HepG2 (cell line): Measurements from ENCODE around the gene ZNF865. TPM values are rescaled to one million over a fixed set of nuclear protein-coding genes. Genes with fewer than 3 reads are reported as not detected.

Experiments
- ATAC-seq: fragments of 200-7000 bp; cut with Tn5 transposase; 3 replicates; pipeline ENCODE4 v1.9.1; 2020; ENCODE audit warnings: mild to moderate bottlenecking, moderate library complexity
- BruUV-seq: library from RNA; stranded (reverse); fragments of 400-500 nt; replicated peaks from 2 replicates; lab custom pipeline; 2021; lab: Mats Ljungman, UMichigan
- CTCF ChIA-PET: fragments of 300-600 bp; formaldehyde crosslinking; extraction: SDS; loops from one replicate; lab custom pipeline; 2021; ENCODE audit warnings: low total read pairs, inconsistent platforms, low intra/inter-chr PET ratio; lab: Yijun Ruan, JAX
- POLR2A ChIA-PET: fragments of 350-600 bp; sonication (Branson Sonifier 250); formaldehyde crosslinking; loops from one replicate; lab custom pipeline; 2020; ENCODE audit warnings: antibody characterized with exemption, inconsistent platforms; lab: Yijun Ruan, JAX
- DNase-seq: peaks from one replicate; pipeline ENCODE4 v3.0.0-alpha.2; 2015; ENCODE audit warnings: low spot score
- FAIRE-seq: peaks from 3 replicates; lab custom pipeline; 2011; peaks lifted over from hg19 to GRCh38; lab: Jason Lieb, UNC
- H2AFZ ChIP-seq: one replicate; pipeline ENCODE4 v1.6.1; 2011; ENCODE audit warnings: low read length, inconsistent platforms
- H3K27ac ChIP-seq: fragments of 300-600 bp; 3 replicates; pipeline ENCODE4 v1.8.0; 2011; ENCODE audit warnings: mixed run types, mild to moderate bottlenecking, mixed read lengths, low read length, inconsistent platforms; ENCODE audit not compliant: insufficient read depth; ENCODE audit errors: extremely low read length
- H3K27me3 ChIP-seq, 2 experiments: fragments of 200-600 bp in 1 of 2; 2 replicates in 1 of 2; 3 replicates in 1 of 2; pipeline versions ENCODE4 v1.6.0 to v1.8.0; 2011; ENCODE audit warnings: low read length in 2 of 2, mild to moderate bottlenecking in 2 of 2, moderate library complexity in 2 of 2, inconsistent platforms in 1 of 2; ENCODE audit not compliant: insufficient read depth in 2 of 2, control insufficient read depth in 1 of 2
- H3K36me3 ChIP-seq, 2 experiments: fragments of 200-600 bp in 1 of 2; replicated peaks in 1 of 2; 2 replicates in 1 of 2; 3 replicates in 1 of 2; pipeline versions ENCODE4 v1.5.1 to v1.8.0; 2011; ENCODE audit warnings: low read length in 2 of 2, inconsistent platforms in 1 of 2; ENCODE audit not compliant: insufficient read depth in 2 of 2, control insufficient read depth in 1 of 2
- H3K4me1 ChIP-seq: 2 replicates; pipeline ENCODE4 v1.5.1; 2012; ENCODE audit warnings: low read length, inconsistent platforms; ENCODE audit not compliant: insufficient read depth
- H3K4me2 ChIP-seq: 2 replicates; pipeline ENCODE4 v1.6.0; 2011; ENCODE audit warnings: low read depth, low read length, inconsistent platforms
- H3K4me3 ChIP-seq, 3 experiments: fragments of 200-600 bp in 1 of 3; sonication (generic), shearing (Covaris generic) in 1 of 3; replicated peaks in 1 of 3; 2 replicates each; pipeline ENCODE4 v1.5.1; 2011 to 2016; ENCODE audit warnings: low read length in 3 of 3, inconsistent platforms in 2 of 3, low read depth in 2 of 3, mild to moderate bottlenecking in 2 of 3, control low read depth in 1 of 3, mixed read lengths in 1 of 3; ENCODE audit not compliant: insufficient read depth in 1 of 3
- H3K79me2 ChIP-seq: one replicate; pipeline ENCODE4 v1.6.1; 2011; ENCODE audit warnings: low read length, inconsistent platforms; ENCODE audit not compliant: insufficient read depth
- H3K9ac ChIP-seq: 2 replicates; pipeline ENCODE4 v1.6.0; 2011; ENCODE audit warnings: mild to moderate bottlenecking, low read depth, low read length, inconsistent platforms; ENCODE audit not compliant: insufficient read depth
- H3K9me3 ChIP-seq: 2 replicates; pipeline ENCODE4 v1.5.1; 2012; ENCODE audit warnings: mild to moderate bottlenecking, low read length
- H4K20me1 ChIP-seq: 2 replicates; pipeline ENCODE4 v1.6.0; 2011; ENCODE audit warnings: inconsistent platforms, mild to moderate bottlenecking, low read length, moderate library complexity; ENCODE audit not compliant: insufficient read depth
- AGO1 ChIP-seq: fragments of 200-400 bp; formaldehyde crosslinking; IDR thresholded peaks from 2 replicates; pipeline ENCODE4 v1.6.1; 2017; ENCODE audit warnings: mild to moderate bottlenecking, low read depth, low read length, moderate library complexity; ENCODE audit not compliant: poor library complexity, severe bottlenecking
- DNMT3B ChIP-seq: conservative IDR thresholded peaks from 2 replicates; pipeline ENCODE4 v1.6.1; 2016; ENCODE audit warnings: missing biosample characterization, control low read depth
- HOXD1 ChIP-seq: sonication (generic); formaldehyde crosslinking; IDR thresholded peaks from 2 replicates; pipeline ENCODE4 v1.5.0; 2020; ENCODE audit warnings: missing genetic modification reagents
- IRF9 ChIP-seq: sonication (generic); formaldehyde crosslinking; IDR thresholded peaks from 2 replicates; pipeline ENCODE4 v1.8.0; 2022; ENCODE audit warnings: missing genetic modification reagents, mild to moderate bottlenecking, borderline replicate concordance
- KDM5B ChIP-seq: sonication (generic); formaldehyde crosslinking; IDR thresholded peaks from 2 replicates; pipeline ENCODE4 v1.4.0; 2020; ENCODE audit warnings: missing genetic modification reagents, mild to moderate bottlenecking, borderline replicate concordance
- MAZ ChIP-seq, 2 experiments: sonication (generic) in 1 of 2; formaldehyde crosslinking in 1 of 2; IDR thresholded peaks; 2 replicates each; pipeline versions ENCODE4 v1.5.0 to v1.6.1; 2012 to 2020; ENCODE audit warnings: low read depth in 2 of 2, mild to moderate bottlenecking in 2 of 2, borderline replicate concordance in 1 of 2, improper control_type of control experiment in 1 of 2, low read length in 1 of 2, missing genetic modification reagents in 1 of 2, moderate library complexity in 1 of 2
- MTF1 ChIP-seq: sonication (generic); formaldehyde crosslinking; IDR thresholded peaks from 2 replicates; pipeline ENCODE4 v1.5.0; 2020; ENCODE audit warnings: missing genetic modification reagents
- MYPOP ChIP-seq: sonication (generic); formaldehyde crosslinking; IDR thresholded peaks from 2 replicates; pipeline ENCODE4 v1.8.1; 2023; ENCODE audit warnings: mild to moderate bottlenecking, moderate library complexity, missing genetic modification reagents
- POLR2AphosphoS2 ChIP-seq: IDR thresholded peaks from 2 replicates; pipeline ENCODE4 v1.6.1; 2011; ENCODE audit warnings: low read depth, low read length, improper control_type of control experiment
- SALL2 ChIP-seq: sonication (generic); formaldehyde crosslinking; IDR thresholded peaks from 2 replicates; pipeline ENCODE4 v1.8.1; 2023; ENCODE audit warnings: mild to moderate bottlenecking, missing genetic modification reagents, inconsistent platforms
- TEAD3 ChIP-seq: optimal IDR thresholded peaks from 2 replicates; pipeline ENCODE3; 2016; ENCODE audit warnings: borderline replicate concordance
- TOE1 ChIP-seq: sonication (generic); formaldehyde crosslinking; IDR thresholded peaks from 2 replicates; pipeline ENCODE4 v1.4.0; 2020; ENCODE audit warnings: mild to moderate bottlenecking, missing genetic modification reagents
- ZBTB25 ChIP-seq: IDR thresholded peaks from 2 replicates; pipeline ENCODE4 v1.6.1; 2018; ENCODE audit warnings: missing genetic modification reagents
- ZHX1 ChIP-seq: sonication (generic); formaldehyde crosslinking; IDR thresholded peaks from 2 replicates; pipeline ENCODE4 v1.8.1; 2022; ENCODE audit warnings: low read depth, mild to moderate bottlenecking, missing genetic modification reagents
- ZMAT3 ChIP-seq: sonication (generic); formaldehyde crosslinking; conservative IDR thresholded peaks from 2 replicates; pipeline ENCODE4 v1.7.0; 2021; ENCODE audit warnings: missing genetic modification reagents
- ZNF235 ChIP-seq: sonication (generic); formaldehyde crosslinking; IDR thresholded peaks from 2 replicates; pipeline ENCODE4 v1.8.1; 2023; ENCODE audit warnings: mild to moderate bottlenecking, missing genetic modification reagents, borderline replicate concordance
- ZNF263 ChIP-seq: sonication (generic); formaldehyde crosslinking; IDR thresholded peaks from 2 replicates; pipeline ENCODE4 v1.4.0; 2020; ENCODE audit warnings: missing genetic modification reagents
- ZNF350 ChIP-seq: sonication (generic); formaldehyde crosslinking; IDR thresholded peaks from 2 replicates; pipeline ENCODE4 v1.4.0; 2020; ENCODE audit warnings: mild to moderate bottlenecking, low read depth, missing genetic modification reagents, borderline replicate concordance
- ZNF777 ChIP-seq: sonication (generic); formaldehyde crosslinking; IDR thresholded peaks from 2 replicates; pipeline ENCODE4 v1.4.0; 2020; ENCODE audit warnings: missing genetic modification reagents
- WGBS: methylation state at CpG from one replicate; pipeline ENCODE4 v1.1.6; 2017; ENCODE audit warnings: low lambda C conversion rate; 5-methylcytosine and 5-hydroxymethylcytosine counted together
- in situ Hi-C: cut with HindIII; loops from 2 replicates; pipeline ENCODE4 v1.10.0; 2017; ENCODE audit warnings: low pct_unique_long_range_greater_than_20kb; ENCODE audit not compliant: extremely low pct_ligation_motif_present
- intact Hi-C: fragments of 100-400 bp; cut with micrococcal nuclease; formaldehyde crosslinking; loops from one replicate; pipeline ENCODE4 v1.10.0; 2022; ENCODE audit not compliant: unreplicated experiment
- polyA plus RNA-seq, 8 experiments: library from polyadenylated mRNA; depleted of rRNA in 3 of 8; stranded (reverse) in 7 of 8; unstranded in 1 of 8; fragments of >200 nt; fragmentation: Illumina TruSeq in 4 of 8; extraction: Trizol in 4 of 8; gene quantifications; 2 replicates each; pipeline versions ENCODE4 v1.2.1 to v1.2.3, GENCODE V29; 2011 to 2016; ENCODE audit warnings: low read depth in 4 of 8, missing spikeins in 1 of 8, mixed read lengths in 1 of 8; ENCODE audit not compliant: insufficient read depth in 1 of 8
- total RNA-seq, 5 experiments: library from RNA; depleted of rRNA; stranded (reverse); fragments of >200 nt; fragmentation: Illumina TruSeq; extraction: Trizol; gene quantifications; 2 replicates each; pipeline ENCODE4 v1.2.3, GENCODE V29; 2016; ENCODE audit warnings: low read depth in 1 of 5

The ZNF865 gene
- total and polyA plus RNA-seq, 2 of the 13 experiments (the other 11 are each of a cell fraction or from before 2014, with no cell fraction given), result 0.93 to 1.0 TPM

- intact Hi-C loops, result no loop called here
- in situ Hi-C loops, result no loop called here
- Histone ChIP-seq H4K20me1 (no peaks in the 10 kb centered on the region), H3K36me3 (peaks cover 0 to 10% of the 10 kb centered on the region in 2 experiments; a peak in 2 of 5 replicates), H2AFZ (no peak overlapping the region), H3K27ac (peak overlapping the region; percentile 79), H3K4me3 (peak overlapping the region; percentile 92 to 96 (median 92)), H3K27me3 (no peaks in the 10 kb centered on the region; a peak in 1 of 5 replicates), H3K4me2 (peak overlapping the region; percentile 84), H3K9ac (peak overlapping the region; percentile 84), H3K4me1 (peaks cover 61% of the 10 kb centered on the region), H3K79me2 (peaks cover 41% of the 10 kb centered on the region), H3K9me3 (no peaks in the 10 kb centered on the region)
- BruUV-seq, result no TSS peak
- 4% methylated on average over 12 of the region's 15 CpGs for WGBS
- ATAC-seq (peak; percentile 1), DNase-seq (no peak), FAIRE-seq (no peak)
- ChIA-PET POLR2A (interaction anchor here (2.4 kb wide), 1 partner anchor 11 kb away, joined by 10 read pairs; the partner anchor contains the start of gene U2AF2), CTCF (interaction anchor here (1.7 kb wide), 1 partner anchor 12 kb away, joined by 4 read pairs; no protein-coding TSS in a partner anchor)
- peak; percentile 54; the same call in 1 of the 2 replicates for TF ChIP-seq ZMAT3 (CRISPR knock-in tag)
- TF ChIP-seq AGO1, result peak; percentile 0
- TF ChIP-seq MTF1, result no peak
- TF ChIP-seq ZBTB25 (CRISPR knock-in tag), result no peak
- TF ChIP-seq SALL2 (CRISPR knock-in tag), result no peak
- no peak for TF ChIP-seq MAZ (IDR thresholded peaks at IDR 0.05; ENCODE audit: borderline replicate concordance, low read depth, low read length)
- 0 out of 2 replicates have a peak, but pooled peaks have one; percentile 2 for TF ChIP-seq MAZ (CRISPR knock-in tag; IDR thresholded peaks at IDR 0.05; ENCODE audit: low read depth)
- TF ChIP-seq ZNF777 (CRISPR knock-in tag), result no peak; the same call in 1 of the 2 replicates
- TF ChIP-seq IRF9, result no peak
- no peak for TF ChIP-seq ZNF350 (CRISPR knock-in tag)
- 0 out of 2 replicates have a peak, but pooled peaks have one; percentile 10 for TF ChIP-seq POLR2AphosphoS2
- no peak for TF ChIP-seq TOE1 (CRISPR knock-in tag)
- peak; percentile 69 for TF ChIP-seq ZNF263
- peak; percentile 6; the same call in 1 of the 2 replicates for TF ChIP-seq ZNF235 (CRISPR knock-in tag)
- no peak for TF ChIP-seq TEAD3 (CRISPR knock-in tag)
- TF ChIP-seq DNMT3B (CRISPR knock-in tag), result 0 out of 2 replicates have a peak, but pooled peaks have one; percentile 1
- 0 out of 2 replicates have a peak, but pooled peaks have one; percentile 10 for TF ChIP-seq KDM5B (CRISPR knock-in tag)
- TF ChIP-seq ZHX1 (CRISPR knock-in tag), result no peak
- no peak for TF ChIP-seq HOXD1 (CRISPR knock-in tag)
- TF ChIP-seq MYPOP (CRISPR knock-in tag), result no peak
Observed at GRCh38 chr19:55643887-55644176, 38.4 kb downstream of the ZNF865 start.
